Prostate gland (tissue), 2 donors: ENCODE results near the gene DMBT1.

Experiments used
- POLR2A ChIP-seq: fragments of 450-650 bp; IDR thresholded peaks from one replicate; pipeline ENCODE4 v1.6.1; 2016; ENCODE audit warnings: antibody characterized with exemption, mild to moderate bottlenecking
- POLR2AphosphoS5 ChIP-seq: sonication (generic); formaldehyde crosslinking; IDR thresholded peaks from one replicate; pipeline ENCODE4 v1.6.1; 2017; ENCODE audit warnings: antibody characterized with exemption
- TF ChIP-seq, protein P1 (sequence below), 4 experiments: fragments of 200-600 bp in 2 of 4; fragments of 450-650 bp in 2 of 4; sonication (generic) in 2 of 4; IDR thresholded peaks; 1 replicate in 3 of 4; 2 replicates in 1 of 4; pipeline ENCODE4 v1.5.1; 2016 to 2019; ENCODE audit warnings: antibody characterized with exemption in 4 of 4, mild to moderate bottlenecking in 2 of 4, moderate library complexity in 2 of 4

DNA sequence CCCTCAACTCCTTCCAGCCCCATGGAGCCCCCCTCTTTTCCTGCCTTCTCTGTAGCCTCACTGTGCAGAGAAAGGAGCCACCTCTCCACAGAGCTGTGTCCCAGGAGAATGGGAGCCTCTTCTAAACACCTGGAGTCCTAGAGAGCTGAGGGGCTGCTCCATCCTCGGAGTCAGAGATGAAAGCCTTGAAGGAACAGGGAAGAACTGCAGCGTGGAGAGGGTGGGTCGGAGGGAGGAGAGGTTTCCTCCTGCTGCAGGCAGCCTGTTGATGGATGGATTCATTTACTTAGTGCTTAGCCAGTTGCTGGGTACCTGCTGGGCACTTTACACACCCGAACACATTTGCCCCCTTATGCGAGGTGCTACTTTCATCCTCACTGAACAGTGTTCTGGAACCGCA, 100.1 kb downstream of the DMBT1 start:
- TF ChIP-seq, protein P1, sequence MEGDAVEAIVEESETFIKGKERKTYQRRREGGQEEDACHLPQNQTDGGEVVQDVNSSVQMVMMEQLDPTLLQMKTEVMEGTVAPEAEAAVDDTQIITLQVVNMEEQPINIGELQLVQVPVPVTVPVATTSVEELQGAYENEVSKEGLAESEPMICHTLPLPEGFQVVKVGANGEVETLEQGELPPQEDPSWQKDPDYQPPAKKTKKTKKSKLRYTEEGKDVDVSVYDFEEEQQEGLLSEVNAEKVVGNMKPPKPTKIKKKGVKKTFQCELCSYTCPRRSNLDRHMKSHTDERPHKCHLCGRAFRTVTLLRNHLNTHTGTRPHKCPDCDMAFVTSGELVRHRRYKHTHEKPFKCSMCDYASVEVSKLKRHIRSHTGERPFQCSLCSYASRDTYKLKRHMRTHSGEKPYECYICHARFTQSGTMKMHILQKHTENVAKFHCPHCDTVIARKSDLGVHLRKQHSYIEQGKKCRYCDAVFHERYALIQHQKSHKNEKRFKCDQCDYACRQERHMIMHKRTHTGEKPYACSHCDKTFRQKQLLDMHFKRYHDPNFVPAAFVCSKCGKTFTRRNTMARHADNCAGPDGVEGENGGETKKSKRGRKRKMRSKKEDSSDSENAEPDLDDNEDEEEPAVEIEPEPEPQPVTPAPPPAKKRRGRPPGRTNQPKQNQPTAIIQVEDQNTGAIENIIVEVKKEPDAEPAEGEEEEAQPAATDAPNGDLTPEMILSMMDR (IDR thresholded peaks at IDR 0.05): no peak
- TF ChIP-seq POLR2A (no peak), POLR2AphosphoS5 (no peak)
